ENCODE data around the gene LYPLA2.
"Not testable (repeated sequence)": the region's sequence is repeated elsewhere in the genome, so short reads cannot be mapped to it uniquely, and the experiment has no call there.

Gene LYPLA2

DNA sequence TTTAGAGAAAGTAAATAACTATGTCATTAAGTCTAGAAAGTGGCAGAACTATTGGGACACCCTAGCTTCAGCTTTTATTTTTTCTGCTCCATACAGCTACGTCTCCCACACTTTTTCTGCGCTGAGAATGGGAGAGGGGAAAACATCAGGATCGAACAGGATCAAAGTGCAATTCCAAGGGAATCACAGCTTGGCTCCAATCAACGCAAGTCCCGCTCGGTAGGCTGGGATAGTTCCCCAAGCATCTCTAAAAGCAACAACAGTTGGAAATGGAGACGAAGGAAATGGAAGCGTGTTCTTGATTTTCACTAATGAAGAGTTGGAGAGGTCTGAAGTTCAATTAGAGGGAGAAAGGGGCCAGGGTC, 33.7 kb downstream of the LYPLA2 start:
- H3K4me3 ChIP-seq (ENCODE audit: low read depth, low read length) = peak overlapping the region; percentile 96
- TF ChIP-seq, protein P1, sequence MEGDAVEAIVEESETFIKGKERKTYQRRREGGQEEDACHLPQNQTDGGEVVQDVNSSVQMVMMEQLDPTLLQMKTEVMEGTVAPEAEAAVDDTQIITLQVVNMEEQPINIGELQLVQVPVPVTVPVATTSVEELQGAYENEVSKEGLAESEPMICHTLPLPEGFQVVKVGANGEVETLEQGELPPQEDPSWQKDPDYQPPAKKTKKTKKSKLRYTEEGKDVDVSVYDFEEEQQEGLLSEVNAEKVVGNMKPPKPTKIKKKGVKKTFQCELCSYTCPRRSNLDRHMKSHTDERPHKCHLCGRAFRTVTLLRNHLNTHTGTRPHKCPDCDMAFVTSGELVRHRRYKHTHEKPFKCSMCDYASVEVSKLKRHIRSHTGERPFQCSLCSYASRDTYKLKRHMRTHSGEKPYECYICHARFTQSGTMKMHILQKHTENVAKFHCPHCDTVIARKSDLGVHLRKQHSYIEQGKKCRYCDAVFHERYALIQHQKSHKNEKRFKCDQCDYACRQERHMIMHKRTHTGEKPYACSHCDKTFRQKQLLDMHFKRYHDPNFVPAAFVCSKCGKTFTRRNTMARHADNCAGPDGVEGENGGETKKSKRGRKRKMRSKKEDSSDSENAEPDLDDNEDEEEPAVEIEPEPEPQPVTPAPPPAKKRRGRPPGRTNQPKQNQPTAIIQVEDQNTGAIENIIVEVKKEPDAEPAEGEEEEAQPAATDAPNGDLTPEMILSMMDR (IDR thresholded peaks at IDR 0.05; ENCODE audit: insufficient read depth, low read depth, low read length, missing control alignments) = no peak
- DNase-seq (ENCODE audit: low read depth) = no peak

DNA sequence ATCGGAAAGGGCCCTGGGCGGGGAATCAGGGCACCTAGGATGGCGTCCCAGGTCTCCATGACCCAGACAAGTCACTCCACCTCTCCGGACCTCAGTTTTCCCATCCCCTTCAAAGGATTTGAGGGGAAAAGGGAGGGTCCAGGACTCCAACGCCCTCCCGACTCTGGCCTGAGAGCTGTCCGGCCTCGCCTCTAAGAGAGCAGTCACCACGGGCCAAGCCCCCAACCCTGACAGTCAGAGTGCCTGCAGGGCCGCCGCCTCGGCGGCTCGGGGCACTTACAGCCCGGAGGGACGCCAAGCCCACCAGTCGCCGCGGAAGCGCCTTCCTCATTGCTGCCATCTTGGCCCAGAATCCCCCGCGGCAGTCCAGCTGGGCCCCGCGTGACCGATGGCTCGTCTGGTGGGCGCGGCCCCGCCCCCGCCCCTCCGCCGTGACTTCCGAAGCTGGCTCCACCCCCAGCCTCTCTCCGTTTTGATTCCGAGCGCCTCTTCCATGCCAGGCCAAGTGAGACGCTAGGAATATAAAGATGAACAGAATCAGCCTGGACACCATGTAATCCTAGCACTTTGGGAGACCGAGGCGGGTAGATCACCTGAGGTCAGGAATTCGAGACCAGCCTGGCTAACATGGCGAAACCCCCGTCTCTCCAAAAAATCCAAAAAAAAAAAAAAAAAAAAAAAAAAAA, 34.3 kb downstream of the LYPLA2 start, which contains the start of gene HMGCL:
TSS of gene HMGCL (minus strand) at position 354 of the 686 bp plus-strand sequence. CDS start at position 340, 14 bp downstream.
- TF ChIP-seq, protein P1 (IDR thresholded peaks at IDR 0.05; ENCODE audit: insufficient read depth, low read depth, low read length, missing control alignments) = no peak
- peak; percentile 93 for DNase-seq (ENCODE audit: low read depth)
- peak within 1 kb of the TSS; percentile 96 for H3K4me3 ChIP-seq (ENCODE audit: low read depth, low read length)

DNA sequence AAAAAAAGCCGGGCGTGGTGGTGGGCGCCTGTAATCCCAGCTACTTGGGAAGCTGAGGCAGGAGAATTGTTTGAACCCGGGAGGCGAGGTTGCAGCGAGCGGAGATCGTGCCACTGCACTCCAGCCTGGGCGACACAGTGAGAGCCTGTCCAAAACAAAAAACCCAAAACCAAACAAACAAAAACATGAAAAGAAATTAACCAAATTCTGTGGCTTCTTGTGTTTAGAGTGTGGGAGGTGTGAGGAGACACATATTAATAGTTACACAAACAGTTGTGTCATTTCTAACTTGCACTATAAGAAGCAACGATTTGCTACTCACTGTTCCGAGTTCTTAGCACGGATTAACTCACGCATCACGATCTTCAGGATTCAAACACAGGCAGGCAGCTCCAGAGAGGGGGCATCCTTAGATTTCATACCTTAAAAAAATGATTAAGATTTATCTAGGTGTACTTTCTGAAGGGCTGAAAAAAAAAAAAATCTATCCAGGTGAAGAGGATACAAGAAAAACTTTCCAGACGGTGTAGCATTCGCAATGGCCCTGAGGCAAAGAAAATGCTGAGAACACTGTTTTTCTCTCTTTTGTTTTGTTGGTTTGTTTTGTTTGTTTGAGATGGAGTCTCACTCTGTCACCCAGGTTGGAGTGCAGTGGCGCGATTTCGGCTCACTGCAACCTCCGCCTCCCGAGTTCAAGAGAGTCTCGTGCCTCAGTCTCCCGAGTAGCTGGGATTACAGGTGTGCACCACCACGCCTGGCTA, 35.0 kb downstream of the LYPLA2 start:
- H3K4me3 ChIP-seq (ENCODE audit: low read depth, low read length) = peak overlapping the region; percentile 96
- TF ChIP-seq, protein P1 (IDR thresholded peaks at IDR 0.05; ENCODE audit: insufficient read depth, low read depth, low read length, missing control alignments) = no peak
- DNase-seq (ENCODE audit: low read depth) = peak; percentile 65

DNA sequence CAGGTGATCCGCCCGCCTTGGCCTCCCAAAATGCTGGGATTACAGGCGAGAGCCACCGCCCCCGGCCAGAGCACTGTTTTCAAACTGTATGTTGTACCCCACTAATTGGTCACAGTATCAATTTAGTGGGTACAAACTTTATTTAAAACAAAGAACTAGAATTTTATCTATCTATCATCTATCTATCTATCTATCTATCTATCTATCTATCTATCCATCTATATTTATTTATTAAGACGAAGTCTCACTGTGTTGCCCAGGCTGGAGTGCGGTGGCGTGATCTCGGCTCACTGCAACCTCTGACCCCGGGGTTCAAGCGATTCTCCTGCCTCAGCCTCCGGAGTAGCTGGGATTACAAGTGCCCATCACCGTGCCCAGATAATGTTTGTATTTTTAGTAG, 35.6 kb downstream of the LYPLA2 start:
- H3K4me3 ChIP-seq (ENCODE audit: low read depth, low read length); DNase-seq (ENCODE audit: low read depth): not testable (repeated sequence)

DNA sequence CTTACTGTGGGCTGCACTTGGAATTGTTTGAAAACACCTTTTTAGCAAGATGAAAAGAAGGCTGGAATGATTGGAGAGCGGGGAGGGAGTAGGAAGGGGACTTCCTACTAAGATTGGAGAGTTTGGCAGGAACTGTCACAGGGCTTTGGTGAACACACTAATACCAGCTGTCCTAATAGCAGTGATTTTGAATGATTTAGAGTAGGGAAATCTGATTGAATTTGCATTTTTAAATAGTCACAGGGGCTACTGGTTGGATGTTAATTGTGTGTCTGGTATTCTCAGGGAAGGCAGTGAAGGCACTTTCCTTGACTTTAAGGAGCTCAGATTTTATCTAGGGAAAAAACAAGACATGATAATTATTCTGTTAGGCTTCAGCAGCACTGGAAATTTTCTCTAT, 36.8 kb downstream of the LYPLA2 start:
- DNase-seq (ENCODE audit: low read depth) = no peak
- no peak overlapping the region for H3K4me3 ChIP-seq (ENCODE audit: low read depth, low read length)
- TF ChIP-seq, protein P1 (IDR thresholded peaks at IDR 0.05; ENCODE audit: insufficient read depth, low read depth, low read length, missing control alignments) = no peak

DNA sequence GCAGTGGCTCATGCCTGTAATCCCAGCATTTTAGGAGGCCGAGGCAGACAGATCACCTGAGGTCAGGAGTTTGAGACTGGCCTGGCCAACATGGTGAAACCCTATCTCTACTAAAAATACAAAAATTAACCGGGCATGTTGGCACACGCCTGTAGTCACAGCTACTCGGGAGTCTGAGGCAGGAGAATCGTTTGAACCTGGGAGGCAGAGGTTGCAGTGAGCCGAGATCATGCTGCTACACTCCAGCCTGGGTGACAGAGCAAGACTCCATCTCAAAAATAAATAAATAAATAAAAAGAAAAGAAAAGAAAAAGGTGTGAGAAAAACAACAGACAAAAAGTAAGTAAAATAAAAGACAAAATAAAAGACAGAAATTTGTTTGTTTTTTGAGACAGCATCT, 43.2 kb downstream of the LYPLA2 start:
- DNase-seq (ENCODE audit: low read depth); H3K4me3 ChIP-seq (ENCODE audit: low read depth, low read length): not testable (repeated sequence)

DNA sequence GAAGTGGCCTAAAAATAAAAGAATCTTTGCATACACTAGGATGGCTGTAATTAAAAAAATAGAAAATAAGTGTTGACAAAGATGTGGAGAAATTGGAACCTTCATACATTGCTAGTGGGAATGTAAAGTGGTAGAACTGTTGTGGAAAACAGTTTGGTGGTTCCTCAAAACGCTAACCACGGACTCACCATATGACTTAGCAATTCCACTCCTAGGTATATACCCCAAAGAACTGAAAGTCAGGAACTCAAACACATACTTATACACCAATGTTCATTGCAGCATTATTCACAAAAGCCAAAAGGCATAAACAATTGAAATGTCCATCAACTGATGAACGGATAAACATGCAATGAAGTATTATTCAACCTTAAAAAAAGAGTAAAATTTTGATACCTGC, 45.1 kb downstream of the LYPLA2 start:
- TF ChIP-seq, protein P1 (IDR thresholded peaks at IDR 0.05; ENCODE audit: insufficient read depth, low read depth, low read length, missing control alignments) = no peak
- no peak overlapping the region for H3K4me3 ChIP-seq (ENCODE audit: low read depth, low read length)
- DNase-seq (ENCODE audit: low read depth) = no peak

DNA sequence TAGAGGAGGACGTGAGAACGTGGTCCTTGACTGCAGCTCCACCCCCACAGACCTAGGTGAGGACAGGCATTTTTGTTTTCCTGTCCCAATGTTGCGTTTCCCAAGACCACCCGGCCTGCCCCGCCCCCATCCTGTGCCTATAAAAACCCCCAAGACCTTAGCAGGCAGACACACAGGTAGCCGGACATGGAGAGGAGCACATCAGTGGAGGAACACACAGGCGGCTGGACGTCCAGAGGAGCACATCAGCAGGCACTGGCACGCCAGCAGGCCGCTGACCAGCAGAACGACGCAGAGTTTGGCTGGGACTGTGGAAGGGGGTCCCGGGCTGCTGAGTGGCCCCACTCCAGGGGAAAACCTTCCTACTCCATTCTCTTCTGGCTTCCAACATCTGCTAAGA, 47.0 kb downstream of the LYPLA2 start:
- DNase-seq (ENCODE audit: low read depth) = peak; percentile 5
- H3K4me3 ChIP-seq (ENCODE audit: low read depth, low read length) = peak overlapping the region; percentile 54
- TF ChIP-seq, protein P1 (IDR thresholded peaks at IDR 0.05; ENCODE audit: insufficient read depth, low read depth, low read length, missing control alignments) = no peak

All from GM12865 (cell line).